ENCODE measurements around the gene MT1B.
"Not testable (repeated sequence)": the region's sequence is repeated elsewhere in the genome, so short reads cannot be mapped to it uniquely, and the experiment has no call there.

The MT1B gene

GRCh38 chr16:56640076-56640475 is 11.6 kb upstream of the MT1B start:
- DNase-seq: no peak

DNA sequence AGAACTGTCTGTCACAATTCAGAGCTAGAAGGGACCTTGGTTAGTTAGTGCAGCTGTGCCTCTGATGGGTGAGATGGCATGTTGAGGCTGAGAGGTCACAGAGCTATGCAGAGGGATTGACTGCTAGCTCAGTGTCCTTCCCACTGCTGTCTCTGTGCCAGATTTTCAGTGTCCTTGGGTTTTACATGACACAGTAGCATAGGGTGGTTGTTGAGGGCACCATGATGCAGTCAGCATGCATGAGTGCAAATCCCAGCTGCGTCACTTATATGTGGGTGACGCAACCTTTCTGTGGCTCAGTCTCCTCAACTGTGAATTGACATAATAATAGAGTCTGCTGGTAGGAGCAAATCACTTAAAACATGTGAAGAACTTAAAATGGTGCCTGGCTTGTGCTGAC is 10.5 kb upstream of the MT1B start:
- DNase-seq: no peak

GRCh38 chr16:56643080-56643778 is 8.5 kb upstream of the MT1B start:
- peak; percentile 76 for DNase-seq

DNA sequence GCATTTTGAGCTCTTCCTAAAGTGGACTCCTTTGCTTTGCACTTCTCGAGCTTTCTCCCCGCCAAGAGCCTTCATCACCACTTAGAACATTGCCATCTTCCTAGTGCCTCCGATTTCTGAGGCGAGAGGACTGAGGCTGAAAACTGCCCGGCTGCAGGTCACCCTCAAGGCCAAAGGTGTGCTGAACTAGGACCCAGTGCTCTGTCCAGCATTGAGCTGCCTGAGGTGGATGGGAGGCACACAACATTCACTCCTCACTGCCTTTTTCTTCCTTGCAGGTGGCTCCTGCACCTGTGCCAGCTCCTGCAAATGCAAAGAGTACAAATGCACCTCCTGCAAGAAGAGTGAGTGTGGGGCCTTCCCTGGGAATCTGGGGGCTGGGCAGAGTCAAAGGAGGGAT is 7.9 kb upstream of the MT1B start:
- DNase-seq: no peak

GRCh38 chr16:56645311-56645710 is 6.4 kb upstream of the MT1B start:
- no peak for DNase-seq

DNA sequence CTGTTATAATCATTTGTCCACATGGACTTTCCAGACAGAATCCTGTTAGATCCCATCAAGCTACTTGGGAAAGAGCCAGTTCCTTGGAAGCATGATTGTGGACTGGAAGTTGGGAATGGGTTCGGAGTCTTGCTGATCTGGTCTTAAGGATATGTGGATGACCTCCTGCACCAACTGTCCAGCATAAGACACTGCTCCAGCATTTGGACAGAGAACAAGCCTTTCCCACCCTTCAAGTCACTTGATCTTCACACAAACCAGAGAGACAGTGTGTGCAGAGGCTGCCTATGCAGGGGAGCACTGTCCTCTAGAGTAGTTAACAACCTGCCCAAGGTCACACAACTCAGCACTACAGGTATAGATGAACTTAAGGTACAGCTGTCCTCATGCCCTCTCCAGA is 5.8 kb upstream of the MT1B start:
- DNase-seq: no peak

- no peak for DNase-seq
These were observed 3.9 kb upstream of the MT1B start for GRCh38 chr16:56647641-56648431.

- DNase-seq: no peak
These were observed 2.4 kb upstream of the MT1B start for GRCh38 chr16:56649271-56649670.

- DNase-seq: no peak
These were observed 1.9 kb upstream of the MT1B start for GRCh38 chr16:56649820-56650219.

DNA sequence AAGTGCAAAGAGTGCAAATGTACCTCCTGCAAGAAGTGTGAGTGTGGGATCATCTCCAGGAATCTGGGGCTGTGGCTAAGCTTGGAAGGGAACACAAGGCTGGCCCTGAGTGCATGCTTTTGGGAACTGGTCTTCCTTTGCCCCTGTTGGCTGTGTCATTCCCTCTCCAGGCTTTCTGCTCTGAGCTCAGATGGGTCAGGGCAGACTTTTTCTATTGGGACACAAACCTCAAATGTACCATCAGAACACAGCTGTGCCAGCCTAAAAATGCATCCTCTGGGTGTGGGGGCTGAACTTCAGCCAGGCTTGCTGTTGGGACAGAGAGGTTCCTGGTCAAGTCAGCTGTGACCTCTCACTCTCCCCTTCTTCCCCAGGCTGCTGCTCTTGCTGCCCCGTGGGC is 914 bp downstream of the MT1B start:
- DNase-seq: no peak

GRCh38 chr16:56653218-56653617 is 1.5 kb downstream of the MT1B start:
- DNase-seq: no peak

DNA sequence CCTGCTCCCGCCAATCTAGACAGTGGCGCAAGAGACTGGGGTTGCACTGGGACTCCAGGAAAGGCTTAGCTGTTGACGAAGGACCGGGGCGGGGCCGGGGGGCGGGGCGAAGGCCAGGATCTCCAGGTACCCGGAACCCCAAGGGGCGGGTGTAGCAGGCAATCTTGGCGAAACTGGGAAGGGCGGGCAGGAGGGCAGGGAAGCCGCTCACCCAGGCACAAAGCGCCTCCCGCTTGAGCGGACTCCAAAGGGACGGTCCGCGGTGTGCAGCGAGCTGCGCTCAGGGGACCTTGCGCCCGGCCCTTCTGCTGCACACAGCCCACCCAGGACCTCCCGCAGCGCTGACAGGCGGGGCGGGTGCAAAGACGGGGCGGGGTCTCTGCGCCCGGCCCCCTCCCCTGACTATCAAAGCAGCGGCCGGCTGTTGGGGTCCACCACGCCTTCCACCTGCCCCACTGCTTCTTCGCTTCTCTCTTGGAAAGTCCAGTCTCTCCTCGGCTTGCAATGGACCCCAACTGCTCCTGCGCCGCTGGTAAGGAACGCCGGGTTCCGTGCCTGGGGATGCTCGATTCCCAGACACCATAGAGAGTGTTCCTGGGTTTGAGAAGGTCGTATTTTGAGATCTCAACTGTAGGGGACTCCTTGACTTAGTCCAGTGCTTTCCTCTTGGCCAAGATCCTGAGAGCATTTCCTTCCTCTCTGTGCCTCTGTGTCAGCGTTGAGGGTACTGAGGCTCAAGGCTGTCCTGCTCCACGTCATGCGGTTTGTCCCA is 6.1 kb downstream of the MT1B start, which contains the start of gene MT1F:
Gene MT1F, plus strand, starts transcription at position 405 of the 772 bp plus-strand sequence. Its CDS starts 100 bp downstream, at position 505.
- peak; percentile 70 for DNase-seq

DNA sequence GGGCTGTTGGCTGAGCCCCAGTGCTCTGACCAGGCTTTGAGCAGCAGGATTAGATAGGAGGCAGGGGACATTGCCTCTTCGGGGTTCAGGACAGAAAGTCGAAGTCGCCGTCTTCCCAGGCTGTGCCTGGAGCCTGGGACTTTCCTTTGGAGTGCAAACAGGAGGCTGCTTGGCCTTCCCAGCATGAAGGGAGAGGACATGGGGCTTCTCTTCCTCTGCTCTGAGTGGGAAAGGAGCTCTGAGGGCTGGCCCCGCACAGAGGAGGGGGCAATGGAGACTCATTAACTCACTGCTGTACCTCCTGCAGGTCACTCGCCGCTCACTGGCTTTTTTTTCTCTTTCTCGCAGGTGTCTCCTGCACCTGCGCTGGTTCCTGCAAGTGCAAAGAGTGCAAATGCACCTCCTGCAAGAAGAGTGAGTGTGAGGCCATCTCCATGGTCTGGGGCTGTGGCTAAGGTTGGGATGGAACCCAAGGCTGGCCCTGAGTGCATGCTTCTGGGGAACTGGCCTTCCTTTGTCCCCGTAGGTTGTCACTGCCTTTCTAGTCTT is 6.7 kb downstream of the MT1B start:
- DNase-seq: no peak

DNA sequence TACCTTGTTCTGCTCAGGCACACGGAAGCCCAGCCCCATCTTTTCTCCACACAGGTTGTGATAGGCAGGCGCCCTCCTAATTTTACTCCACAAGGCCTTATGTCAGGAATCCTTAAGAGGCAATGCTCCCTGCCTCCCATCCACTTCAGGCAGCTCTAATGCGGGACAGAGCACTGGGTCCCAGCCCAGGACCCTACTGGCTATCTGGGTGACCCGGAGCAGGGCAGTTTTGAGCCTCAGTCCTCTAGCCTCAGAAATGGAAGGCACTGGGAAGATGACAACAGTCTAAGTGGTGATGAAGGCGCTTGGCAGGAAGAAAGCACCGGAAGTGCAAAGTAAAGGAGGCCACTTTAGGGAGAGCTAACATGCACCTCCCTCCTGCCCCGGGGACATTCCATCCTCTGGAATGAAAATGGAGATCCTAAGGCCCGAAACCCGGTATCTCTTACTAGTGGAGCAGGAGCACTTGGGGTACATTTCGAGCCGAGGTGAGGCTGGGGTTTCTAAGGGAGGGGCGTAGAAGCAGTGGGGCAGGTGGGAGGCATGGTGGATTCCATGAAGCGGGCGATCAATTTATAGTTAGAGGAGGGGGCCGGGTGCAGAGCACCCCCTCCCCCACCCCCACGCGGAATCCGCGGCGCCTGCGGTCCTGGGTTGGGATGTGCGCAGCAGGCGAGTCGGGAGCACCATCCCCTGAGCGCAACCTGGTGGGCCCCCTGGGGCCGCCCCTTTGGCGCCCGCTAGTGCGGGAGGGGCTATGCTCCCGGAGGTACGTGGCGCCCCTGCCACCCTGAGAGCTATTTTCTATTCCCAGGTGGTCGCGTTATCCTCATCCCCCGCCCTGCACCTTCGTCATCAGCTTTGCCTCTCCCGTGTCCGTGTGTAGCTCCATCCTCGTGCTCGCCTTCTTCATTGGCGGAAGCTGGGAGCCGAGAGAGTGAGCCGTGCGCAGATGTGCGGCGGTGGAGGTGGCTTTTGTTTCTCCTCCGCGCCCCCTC is 11.0 kb downstream of the MT1B start:
- DNase-seq: peak; percentile 32

DNA sequence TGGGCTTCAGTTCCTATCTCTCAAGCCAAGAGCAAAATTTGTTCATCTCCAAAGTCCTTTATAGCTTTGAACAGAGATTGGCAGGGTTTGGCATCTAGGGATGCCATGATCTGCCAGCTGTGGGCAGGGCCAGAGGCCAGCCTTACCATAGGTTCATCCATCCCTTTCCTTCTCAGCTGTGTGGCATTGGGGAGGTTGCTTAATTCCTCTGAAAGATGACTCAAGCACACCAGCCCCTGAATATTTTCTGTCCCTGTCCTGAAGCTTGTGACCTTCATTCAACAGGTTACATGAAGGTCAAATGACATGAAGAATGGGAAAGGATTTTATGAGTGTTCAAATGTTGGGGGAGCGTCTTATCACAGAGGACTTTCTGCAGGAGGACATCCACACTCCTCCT is 12.8 kb downstream of the MT1B start:
- no peak for DNase-seq

DNA sequence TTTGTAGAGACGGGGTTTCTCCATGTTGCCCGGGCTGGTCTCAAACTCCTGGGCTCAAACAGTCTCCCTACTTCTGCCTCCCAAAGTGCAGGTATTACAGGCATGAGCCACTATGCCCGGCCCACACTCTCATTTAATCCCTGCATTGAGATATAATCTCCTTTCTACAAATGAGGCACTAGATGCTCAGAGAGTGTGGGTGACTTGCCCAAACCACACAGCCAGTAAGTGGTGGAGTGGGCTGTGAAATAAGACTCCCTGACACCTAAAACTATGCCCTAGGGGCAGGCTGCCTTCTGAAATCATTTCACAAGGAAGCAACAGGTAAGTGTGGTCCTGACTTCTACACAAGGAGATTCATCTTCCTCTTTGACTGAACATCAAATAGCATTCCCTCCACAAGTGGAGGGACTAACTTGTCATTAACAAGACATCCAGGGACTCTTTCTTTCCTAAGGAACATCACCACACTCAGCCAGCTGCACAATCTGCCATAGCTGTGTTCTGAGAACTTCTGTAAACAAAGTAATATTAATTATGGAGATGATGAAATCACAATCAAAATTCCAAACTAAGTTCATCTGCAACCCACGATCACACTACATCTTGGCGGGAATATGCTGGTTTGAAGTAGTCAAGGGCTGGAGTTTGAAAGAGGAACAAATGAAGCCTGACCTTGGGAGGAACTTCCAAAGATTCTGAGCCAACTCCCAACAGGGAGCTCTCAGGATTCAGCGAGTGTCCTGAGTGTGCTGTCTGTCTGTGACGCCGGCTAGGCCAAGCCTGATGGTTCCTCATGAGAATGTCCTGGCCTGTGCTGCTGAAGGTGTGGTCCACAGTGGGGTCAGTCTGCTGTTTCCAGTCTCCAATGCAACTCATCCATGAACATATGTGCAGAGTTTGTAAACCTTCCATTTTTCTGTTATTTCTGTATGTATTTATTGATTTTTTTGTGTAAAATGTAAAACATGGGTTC is 13.9 kb downstream of the MT1B start:
- not testable (repeated sequence) for DNase-seq

- DNase-seq: no peak
These were observed 16.2 kb downstream of the MT1B start, which contains the start of gene MT1G for GRCh38 chr16:56667581-56668571. Gene MT1G, minus strand, starts transcription at chr16:56668065. Its CDS starts 72 bp downstream, at chr16:56667993.

GRCh38 chr16:56669005-56669839 is 17.5 kb downstream of the MT1B start, which contains the start of gene MT1H:
Gene MT1H, plus strand, starts transcription at chr16:56669814. Its CDS starts 71 bp downstream, at chr16:56669885.
- no peak for DNase-seq

Measured in stimulated activated naive CD4-positive, alpha-beta T cell treated with Interleukin-2 at 50 U/mL for 16 hours (primary cell).